ENCODE data around the gene DYDC1. TPM values are rescaled to one million over a fixed set of nuclear protein-coding genes. Genes with fewer than 3 reads are reported as not detected.
"Not testable (repeated sequence)": the region's sequence is repeated elsewhere in the genome, so short reads cannot be mapped to it uniquely, and the experiment has no call there.

DYDC1 gene
- total RNA-seq, 1 experiment from 2014 or later: not detected

DNA sequence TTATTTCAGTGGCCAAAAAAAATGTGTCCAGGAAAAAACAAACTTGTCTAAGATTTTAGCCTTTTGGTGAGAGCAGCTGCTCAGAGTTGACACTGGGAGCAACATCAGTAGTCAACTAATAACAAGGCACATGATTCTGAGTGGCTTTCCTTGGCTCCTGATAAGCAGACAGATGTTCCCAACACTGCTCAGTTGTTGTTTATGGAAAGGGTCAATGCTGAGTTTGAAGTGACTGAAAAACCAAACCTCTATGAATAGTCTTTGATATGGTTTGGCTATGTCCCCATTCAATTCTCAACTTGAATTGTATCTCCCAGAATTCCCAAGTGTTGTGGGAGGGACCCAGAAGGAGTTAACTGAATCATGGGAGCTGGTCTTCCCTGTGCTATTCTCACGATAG lies 12.3 kb downstream of the DYDC1 start:
- DNase-seq (ENCODE audit: low read depth): no peak

DNA sequence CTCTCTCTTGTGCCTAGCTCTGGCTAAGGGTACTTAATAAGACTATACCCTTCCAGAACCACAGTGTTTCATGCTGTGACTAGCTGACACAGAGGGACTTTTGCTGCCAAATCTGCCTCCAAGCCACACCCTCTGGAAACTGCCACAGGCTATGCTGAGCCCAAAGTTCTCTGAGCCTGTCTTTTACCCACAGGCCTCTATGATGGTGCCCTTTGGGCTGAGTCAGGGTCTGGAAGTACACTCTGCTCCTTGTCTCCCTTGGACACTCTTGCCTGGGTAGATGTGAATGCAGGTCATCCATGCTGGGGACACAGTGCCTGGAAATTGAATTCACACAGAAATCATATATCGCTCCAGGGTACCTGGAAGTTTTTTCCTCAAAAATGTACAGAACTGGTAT lies 22.6 kb downstream of the DYDC1 start:
- DNase-seq (ENCODE audit: low read depth): no peak

DNA sequence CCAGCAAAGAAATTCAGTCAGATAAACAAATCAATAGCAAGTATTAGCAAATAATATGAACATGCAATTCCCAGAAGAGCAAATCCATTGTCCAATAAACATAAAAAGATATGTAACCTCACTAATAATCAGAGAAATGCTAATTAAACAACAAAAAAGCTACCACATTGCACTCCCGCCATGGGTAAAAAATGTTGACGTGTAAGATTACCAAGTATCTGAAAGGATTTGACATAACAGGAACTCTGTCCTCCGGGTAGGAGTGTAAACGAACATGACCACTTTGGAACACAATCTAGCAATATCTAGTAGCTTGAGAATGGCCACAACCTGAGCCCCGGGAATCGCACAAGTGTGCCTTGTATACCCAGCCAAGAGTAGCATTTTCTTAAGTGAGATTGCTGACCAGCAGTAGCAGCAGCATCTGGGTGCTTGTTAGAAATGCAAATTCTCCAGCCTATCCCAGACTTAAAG lies 31.6 kb downstream of the DYDC1 start:
- no peak for DNase-seq (ENCODE audit: low read depth)

DNA sequence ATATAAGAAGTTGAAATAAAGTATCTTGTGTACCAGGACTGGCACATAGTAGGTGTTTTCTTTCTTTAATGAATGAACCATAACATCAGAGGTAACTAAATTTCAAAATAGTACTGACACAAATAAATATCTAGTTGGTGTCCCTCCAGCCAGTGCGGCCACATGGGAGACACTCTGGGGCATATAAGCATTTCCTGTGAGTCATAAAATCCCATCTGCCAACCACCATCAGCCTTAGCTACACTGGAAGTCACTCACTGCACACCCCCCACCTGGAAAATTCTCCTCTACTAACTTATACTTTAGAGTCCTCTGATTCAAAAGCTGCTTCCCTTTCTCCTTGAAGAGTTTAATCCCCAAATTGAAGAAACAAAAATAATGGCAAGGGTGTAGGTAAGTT lies 32.5 kb downstream of the DYDC1 start:
- DNase-seq (ENCODE audit: low read depth): peak; percentile 72

DNA sequence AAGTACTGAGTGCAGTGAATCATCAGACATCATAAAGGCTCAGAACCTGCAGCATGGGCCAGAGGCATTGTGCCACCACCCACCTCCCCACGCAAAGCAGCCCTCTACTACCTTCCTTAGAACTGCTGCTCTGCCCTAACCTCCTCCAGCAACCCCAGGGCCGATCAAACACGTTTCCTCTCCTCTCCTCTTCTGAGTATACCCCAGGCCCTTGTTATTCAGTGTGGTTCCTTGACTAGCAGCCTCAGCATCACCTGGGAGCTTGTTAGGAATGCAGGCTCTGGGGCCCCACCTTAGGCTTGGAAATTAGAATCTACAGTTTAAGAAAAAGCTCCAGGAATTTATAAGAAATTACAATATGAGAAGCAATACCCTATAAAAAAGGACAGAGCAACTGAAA lies 33.2 kb downstream of the DYDC1 start:
- no peak for DNase-seq (ENCODE audit: low read depth)

DNA sequence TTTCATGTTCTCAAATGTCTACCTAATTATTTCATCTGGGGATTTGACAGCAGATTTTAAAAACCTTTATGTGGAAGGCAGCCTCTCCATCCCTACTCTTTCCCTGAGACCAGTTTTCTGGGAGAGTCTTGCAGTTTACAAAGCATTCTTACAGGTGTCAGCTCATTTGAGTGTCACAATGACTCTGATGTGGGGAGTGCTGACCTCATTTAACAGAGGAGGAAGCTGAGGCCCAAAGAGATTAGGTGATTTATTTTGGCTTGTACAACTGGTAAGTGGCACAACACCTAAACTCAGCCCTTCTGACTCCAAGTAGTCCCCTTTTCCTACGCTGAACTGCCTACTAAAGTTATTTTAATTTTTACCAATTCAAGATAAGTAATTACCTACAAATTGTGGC lies 33.8 kb downstream of the DYDC1 start:
- DNase-seq (ENCODE audit: low read depth): no peak

DNA sequence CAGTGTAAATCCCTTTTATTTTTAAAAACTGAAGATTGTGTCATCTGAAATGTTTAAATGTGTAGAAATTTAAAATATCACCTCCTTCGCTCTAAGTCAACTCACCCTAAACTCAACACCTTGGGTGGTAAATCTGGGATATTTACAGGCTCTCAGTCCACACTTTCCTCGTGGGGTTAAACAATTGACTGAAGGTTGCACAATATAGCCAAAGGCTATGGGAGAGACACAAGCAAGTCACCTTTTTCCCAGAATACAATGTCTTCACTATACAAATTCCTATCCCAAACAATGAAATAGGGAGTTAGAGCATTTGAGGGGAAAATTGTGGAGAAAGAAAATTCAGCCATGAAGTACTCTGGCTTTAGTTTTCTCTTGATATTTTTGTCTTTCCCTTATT lies 34.4 kb downstream of the DYDC1 start:
- DNase-seq (ENCODE audit: low read depth): no peak

DNA sequence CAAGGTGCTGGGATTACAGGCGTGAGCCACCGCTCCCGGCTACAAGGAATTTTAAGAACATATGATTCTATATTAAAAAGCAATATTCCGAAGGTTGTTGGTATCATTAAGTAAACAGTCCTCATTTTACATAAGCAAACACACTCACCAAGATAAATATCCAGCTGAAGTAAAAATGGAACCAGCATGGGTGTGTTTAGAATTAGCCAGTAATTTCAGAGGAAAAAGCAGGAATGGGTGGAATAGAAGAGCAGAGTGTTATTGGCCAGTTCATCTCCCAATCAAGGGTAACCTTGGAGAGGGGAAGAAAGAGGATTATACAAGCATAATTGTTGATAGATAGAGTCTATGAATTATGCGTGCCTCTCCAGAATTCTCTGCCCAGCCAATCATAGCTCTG lies 35.4 kb downstream of the DYDC1 start:
- no peak for DNase-seq (ENCODE audit: low read depth)

DNA sequence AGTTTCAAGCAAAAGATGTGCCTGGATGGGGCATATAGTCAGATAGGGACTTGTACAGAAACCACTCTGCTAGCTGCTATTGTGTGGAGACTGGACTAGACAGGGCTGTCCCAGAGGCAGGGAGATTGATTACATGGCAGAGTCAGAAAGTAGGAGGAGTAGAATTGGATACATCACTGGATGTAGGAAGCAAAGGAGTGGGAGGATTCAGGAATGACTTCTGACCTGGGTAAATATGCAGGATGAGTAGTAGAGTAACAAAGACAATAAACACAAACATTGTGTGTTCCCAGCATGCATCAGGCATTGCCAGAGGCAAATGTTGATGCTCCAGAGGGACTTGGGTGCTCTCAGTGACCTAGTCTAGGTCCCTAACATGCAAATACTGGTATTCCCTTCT lies 36.2 kb downstream of the DYDC1 start:
- DNase-seq (ENCODE audit: low read depth): no peak

DNA sequence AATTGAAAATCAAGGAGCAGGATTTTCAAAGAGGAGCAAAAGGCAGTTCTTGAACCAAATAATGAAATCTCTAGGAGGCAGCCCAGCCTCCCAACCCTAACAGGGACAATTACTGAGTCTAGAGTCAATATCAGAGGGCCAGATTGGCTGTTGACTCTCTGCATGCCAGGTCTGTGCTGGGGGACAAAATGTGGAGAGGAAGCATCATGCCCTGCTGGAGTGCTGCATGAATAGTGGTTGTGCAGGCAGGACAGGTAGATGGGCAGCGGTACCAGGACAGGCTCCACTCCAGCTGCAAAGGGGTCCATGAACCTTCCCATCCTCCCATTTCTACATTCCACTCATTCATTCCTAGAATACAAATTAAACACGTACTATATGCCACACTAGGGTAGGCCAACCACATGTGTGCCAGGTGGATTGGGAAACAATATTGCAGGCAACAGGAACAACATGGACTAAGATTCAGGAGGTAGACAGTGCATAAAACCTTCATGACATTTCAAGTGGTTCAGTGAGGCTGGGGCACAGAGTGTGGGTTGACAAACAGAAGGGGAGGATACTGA lies 36.7 kb downstream of the DYDC1 start:
- no peak for DNase-seq (ENCODE audit: low read depth)

DNA sequence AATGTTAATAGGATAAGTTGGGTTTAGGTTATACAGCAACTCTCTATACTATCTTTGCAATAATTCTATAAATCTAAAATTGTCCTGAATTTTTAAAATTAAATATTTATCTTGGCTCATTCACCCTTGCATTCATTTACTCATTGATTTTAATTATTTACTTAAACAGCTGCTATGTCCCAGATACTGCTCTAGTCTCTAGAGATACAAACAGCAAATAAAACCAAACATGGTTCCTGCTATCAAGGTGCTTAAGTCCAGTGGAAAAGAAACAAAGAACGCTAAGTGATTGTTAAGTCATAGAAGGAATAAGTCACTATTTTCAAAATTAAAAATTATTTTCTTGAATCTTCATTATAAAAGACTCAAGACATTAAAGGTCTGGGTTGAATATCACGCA lies 37.2 kb downstream of the DYDC1 start:
- DNase-seq (ENCODE audit: low read depth): no peak

DNA sequence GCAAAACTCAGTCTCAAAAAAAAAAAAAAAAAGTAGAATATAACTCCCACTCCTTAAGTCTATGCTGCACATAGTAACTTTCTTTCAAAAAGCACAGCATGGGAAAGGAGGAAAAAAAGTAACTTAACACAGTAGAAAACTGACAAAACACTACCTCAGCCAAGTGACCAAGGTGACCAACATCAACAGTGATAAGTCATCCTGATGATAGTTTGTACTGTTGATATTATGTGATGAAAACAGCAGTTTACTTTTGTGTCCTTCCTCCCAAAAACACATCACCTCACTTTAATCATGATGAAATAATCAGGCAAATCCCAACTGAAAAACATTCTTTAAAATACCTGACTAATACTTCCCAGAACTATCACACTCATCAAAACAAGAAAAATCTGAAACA lies 37.8 kb downstream of the DYDC1 start:
- no peak for DNase-seq (ENCODE audit: low read depth)

DNA sequence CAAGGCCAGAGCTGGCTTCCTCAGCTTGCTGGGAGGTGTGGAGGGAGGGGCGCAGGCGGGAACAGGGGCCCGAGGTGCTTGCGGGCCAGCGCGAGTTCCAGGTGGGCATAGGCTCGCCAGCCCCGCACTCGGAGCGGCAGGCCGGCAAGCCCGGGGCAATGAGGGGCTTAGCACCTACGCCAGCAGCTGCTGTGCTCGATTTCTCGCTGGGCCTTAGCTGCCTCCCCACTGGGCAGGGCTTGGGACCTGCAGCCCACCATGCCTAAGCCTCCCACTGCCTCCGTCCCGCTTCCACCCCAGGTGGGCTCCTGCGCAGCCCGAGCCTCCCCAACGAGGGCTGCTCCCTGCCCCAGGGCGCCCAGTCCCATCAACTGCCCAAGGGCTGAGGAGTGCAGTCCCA lies 41.2 kb downstream of the DYDC1 start:
- DNase-seq (ENCODE audit: low read depth): no peak

DNA sequence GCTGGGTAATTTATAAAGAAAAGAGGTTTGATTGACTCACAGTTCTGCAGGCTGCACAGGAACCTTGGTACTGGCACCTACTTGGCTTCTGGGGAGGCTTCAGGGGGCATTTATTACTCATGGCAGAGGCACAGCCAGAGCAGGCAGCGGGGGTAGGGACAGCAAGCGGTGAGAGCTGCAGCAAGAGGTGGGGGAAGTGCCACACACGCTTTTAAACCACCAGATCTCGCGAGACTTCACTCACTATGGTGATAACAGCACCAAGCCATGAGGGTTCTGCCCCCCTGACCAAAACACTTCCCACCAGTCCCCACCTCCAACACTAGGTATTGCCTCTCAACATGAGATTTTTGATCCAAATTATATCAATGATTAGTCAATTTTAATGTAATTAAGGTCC lies 43.0 kb downstream of the DYDC1 start:
- no peak for DNase-seq (ENCODE audit: low read depth)

DNA sequence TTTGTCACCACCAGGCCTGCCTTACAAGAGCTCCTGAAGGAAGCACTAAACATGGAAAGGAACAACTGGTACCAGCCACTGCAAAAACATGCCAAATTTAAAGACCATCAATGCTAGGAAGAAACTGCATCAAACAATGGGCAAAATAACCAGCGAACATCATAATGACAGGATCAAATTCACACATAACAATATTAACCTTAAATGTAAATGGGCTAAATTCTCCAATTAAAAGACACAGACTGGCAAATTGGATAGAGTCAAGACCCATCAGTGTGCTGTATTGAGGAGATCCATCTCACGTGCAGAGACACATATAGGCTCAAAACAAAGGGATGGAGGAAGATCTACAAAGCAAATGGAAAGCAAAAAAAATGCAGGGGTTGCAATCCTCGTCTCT lies 50.6 kb downstream of the DYDC1 start:
- not testable (repeated sequence) for DNase-seq (ENCODE audit: low read depth)

DNA sequence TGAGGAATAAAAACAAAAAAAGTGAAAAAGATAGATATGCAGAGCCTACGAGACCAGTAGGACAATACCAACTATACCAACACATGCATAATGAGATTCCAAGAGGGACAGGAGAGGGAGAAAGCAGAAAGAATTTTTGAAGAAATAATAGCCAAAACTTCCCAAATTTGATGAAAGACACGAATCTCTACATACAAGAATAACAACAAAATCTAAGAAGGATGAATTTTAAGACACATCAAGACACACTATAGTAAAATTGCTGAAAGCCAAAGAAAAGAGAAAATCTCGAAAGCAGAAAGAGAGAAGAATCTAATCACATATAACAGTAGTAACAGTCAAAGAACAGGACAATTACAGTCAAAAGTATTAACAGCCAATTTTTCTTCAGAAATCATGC lies 59.6 kb downstream of the DYDC1 start:
- no peak for DNase-seq (ENCODE audit: low read depth)

DNA sequence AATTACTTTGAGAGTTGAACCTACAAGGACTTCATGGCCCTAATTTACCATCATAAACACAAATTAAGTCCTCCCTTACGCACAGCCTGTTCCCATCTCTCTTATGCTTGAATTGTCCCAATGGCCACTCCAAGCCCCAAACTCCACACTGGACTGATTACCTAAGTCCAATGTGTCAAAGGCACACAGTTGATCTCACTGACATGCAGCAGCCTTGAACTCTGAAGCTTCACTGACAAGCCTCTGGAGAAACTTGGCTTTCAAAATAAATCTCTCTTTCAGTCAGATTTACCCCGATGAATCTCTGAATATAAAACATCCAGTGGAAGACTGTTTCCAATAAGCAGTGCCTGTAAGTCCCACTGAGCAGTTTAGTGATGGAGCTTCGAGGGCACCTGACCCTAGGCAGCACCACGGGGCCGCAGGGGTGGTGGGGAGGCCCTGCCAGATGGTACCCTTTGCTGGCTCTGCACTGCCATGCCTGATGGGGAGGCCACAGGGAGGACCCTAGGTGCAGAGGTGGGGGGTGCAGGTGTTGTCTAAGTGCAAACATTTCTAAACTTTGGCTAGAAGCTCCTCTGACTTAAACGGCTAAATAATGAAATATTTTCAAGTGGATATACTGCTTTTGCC lies 63.8 kb downstream of the DYDC1 start:
- DNase-seq (ENCODE audit: low read depth): no peak

DNA sequence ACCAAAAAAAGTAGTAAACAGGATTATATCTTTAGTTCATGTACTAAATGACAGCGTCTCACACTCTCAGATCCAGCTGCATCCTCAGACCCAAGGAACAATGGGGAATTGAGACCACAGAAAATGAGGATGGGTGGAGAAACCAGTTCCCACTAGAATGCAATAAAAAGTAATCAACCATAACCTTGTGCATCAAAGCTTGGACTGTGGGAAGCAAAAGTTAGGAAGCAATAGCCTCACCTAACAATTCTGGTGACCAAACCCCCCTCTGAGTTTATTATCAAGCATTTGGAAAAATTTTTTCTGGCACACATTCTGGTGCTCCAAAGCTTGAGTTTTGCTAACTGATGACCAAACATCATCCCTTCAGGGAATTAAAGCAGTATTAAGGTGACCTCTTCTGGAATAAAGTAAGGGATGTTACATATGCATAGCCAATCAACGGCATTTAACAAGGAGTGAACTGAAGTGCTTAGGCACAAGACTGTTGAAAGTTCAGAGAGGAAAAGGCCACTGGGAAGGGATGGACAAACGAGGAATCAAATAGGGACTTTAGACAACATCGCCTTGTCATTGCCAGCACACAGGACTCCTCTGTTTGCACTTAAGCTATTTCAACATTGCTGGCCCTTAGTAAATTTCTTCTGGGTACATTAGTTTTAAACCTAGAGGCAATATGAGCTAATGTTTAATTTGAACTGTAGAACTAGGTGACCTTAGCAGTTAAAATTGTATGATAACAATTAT lies 65.9 kb downstream of the DYDC1 start:
- no peak for DNase-seq (ENCODE audit: low read depth)

DNA sequence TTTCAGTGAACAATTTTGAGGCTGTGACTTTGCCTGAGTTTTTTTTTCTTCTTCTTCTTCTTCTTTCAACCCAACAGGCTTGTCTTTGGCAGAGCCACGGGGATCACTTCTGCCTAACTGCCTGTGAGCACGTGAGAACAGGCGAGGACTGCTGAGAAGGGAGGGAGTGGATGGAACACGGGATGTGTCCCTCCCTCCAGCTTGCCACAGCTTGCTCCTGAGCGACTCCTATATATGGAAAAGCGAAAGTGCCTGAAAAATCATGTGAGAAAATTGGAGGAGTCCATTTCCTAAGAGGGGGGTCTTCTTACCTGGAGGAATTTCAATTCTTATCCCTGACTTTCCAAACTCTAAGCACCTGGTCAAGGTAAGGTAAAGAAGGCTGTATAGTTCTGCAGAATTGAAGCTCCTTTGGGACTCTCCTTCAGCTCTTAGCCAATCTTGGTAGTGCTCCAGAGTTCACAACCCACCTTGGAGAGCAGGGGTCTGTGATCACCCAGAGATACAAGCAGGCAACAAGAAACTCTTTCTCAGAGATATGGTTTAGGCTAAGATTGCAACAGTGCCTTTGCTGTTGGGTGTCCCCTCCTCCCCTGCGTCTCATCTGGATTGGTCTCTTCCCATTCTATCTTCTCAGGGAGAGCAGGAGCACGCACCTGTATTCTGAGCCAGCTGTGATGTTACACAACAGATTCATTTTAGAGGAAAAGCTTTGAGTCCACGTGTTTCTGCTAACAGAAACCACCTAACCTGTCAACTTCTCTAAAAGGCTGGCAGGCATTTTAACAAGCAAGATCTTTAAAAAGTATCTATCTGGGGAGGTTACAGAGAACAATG lies 66.9 kb downstream of the DYDC1 start, which contains the start of gene MAT1A:
TSS of gene MAT1A (minus strand) at position 208 of the 837 bp plus-strand sequence. CDS start 235 bp downstream, outside the sequence.
- peak; percentile 35 for DNase-seq (ENCODE audit: low read depth)

DNA sequence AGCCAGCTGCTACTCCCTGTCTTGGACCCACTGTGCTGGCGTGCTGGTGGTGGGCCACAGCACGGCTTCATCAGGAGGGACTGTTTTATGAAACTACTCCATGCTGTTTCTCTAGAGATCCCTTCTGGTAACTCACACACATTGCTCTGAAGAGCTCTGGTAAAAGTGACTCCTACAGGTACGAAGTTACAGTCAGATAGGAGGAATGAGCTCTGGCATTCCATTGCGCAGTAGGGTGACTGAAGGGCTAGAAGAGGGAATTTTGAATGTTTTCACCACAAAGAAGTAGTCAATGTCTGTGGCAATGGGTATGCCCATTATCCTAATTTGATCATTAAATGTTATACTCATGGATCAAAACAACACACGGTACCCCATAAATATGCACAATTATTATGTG lies 67.7 kb downstream of the DYDC1 start:
- no peak for DNase-seq (ENCODE audit: low read depth)

All from RPMI7951 (cell line).